NCI-H226 (cell line): ENCODE measurements around the gene ACADS.

Experiments used
- DNase-seq: peaks from one replicate; pipeline ENCODE4 v3.0.0-alpha.2; 2015

Gene ACADS

DNA sequence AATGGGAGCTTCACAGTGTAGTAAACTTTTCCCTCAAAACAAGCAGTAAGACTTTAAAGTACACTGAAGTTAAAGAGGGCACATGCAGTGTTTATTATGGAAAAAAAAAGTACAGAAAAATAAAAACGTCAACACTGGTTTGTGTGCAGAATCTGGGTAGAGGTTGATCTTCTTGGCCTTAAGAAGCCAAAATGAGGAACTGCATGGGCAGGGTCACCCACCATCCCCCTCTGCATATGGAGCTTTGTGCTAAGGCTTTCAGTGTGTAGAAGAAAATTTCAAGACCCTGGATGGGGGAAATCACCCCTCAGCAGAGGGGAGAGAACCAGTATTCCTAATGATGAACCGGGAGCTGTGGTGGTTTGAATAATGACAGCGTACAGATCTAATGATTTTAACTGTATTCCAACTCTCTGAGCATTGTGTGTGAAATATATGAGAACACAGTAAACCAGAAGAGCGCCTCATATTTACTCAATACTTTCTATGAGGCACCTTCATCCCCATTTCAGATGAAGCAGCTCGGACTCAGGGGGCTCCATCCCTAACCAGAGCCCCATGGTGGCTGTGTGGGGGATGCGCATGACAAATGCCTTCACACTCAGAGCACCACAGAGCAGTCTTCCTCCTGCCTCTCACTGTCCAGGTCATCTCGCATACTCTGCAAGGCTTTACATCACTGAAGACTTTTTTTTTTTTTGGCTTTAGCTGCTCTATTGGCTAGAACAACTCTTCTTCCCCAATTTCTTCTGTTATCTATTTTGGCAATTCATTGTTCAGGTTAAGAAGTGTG is 33.4 kb downstream of the ACADS start:
- DNase-seq, result no peak

DNA sequence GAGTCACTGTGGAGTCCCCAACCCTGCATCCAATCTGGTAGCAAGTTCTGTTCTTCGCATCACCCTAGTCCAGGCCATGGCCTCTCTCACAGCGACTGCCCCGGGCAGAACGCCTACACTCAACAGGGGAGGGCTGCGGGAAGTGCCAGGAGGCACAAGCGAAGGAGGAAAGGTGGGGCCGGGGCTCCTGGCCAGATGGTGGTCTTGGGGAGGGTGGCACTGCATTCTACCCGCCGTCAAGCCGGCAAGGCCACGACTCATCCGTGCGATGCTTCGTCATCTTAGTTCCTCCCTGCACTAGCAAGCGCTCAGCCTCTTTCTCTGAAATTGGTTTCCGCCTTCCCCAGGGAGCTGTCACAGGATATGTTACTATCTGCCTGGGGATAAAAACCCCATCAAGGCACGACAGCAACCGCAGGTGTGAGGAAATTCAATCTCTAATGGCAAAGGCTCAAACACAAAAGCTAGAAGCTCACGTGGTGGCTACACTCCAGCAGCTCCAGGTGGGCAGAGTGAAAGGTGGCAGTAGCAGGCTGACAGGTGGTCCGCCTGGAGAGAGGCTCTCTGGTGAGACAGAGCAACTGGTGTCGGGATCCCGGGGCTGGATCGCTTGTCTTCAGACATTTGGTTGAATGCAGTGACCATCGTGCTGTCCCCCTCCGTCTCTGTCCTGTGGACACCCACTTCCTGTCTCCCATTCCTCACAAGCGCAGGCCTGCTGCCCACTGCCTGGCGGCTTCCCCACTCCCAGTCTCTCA is 34.1 kb downstream of the ACADS start:
- no peak for DNase-seq

DNA sequence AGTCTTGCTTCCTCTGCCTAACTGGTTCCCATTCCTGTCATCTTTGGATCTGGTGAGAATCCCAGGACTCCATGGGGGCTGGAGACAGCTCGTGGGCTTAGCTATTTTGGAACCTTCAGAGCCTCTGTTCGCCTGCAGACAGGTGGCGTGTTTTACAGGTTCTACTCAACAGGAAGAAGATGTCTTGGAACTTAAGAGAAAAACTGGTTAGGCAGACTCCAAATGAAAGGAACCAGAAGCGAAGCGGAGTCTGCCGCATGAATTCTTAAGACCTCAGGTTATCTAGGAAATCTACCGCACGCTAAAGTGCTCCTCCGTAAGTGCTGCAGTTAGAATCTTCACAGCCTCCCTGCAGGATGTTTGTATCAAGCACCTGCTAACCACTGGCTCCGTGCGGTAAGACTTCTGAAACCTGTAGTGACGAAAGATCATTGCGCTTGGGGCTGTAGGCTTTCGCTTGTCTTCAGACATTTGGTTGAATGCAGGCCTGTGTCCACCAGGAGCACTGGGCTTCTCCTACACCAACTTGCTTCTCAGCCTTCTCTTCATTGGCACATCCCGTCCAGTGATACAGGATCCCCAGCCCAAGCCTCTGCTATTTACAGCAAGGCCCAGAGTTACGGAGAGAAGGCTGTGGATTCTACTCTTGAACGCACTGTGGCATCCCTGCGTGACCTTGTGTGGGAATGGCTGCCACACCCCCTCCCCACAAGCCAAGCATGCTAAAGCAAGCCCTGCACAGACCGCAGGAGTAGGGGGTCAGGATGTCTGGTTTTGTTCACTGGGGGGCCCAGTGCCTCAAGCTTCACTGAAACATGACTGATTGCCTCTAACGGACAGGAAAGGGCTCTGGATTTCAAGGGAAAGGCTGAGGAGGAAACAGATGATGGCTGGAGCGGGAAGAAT is 35.0 kb downstream of the ACADS start:
- no peak for DNase-seq

DNA sequence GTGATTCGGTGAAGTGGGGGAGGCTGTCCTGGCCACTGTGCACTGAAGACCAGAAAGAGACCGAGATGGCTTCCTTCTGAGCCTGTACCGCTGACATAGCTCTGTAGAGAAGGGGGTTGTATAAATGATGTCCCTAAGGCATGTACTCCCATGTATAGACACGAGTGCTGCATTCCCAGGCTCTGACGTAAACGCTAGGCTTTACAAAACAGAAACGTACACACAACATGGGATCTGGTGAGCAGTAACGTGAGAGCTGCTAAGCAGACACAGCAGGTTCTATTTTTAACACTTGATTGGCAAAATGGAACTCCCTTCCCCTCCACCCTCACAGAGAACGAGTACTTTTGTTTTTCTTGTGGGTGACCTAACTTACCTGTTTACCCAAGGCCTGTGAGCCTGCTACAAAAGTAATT is 35.9 kb downstream of the ACADS start:
- no peak for DNase-seq

DNA sequence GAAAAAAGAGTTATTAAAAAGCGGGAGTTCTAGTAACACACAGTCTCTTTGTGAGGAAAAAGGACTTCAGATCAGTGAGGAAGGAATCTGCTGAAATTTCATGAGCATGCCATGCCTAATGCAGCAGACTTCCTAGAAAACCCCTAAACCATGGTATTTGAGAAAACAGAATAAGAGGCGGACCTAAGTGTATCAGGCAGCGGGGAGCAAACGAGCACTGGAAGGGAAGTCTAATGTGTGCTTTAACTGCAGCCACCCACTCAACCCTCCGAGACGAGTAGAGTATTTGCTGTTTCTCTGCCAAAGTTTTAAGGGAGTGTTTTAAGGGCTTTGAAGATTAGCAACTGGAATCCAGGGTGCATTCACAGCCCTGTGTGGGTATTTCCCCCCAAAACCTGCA is 36.5 kb downstream of the ACADS start:
- DNase-seq, result no peak

DNA sequence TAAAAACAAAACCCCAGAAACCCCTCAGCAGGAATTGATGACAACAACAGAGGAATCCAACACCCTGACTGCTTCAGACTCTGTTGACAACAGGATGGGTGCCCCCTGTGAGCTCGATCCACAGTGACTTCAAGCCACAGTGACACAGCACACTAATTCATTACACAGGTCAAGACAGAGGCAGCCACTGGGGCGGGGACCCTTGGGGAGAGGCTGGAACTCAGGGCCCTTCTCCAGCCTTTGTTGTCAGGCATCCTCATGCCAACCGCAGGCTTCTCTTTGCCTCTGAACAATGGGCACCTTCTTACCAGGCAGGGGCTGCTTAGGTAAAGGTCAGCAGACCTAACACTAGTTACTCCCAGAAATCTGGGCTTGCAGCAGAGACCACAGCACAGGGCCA is 37.6 kb downstream of the ACADS start:
- DNase-seq, result no peak

DNA sequence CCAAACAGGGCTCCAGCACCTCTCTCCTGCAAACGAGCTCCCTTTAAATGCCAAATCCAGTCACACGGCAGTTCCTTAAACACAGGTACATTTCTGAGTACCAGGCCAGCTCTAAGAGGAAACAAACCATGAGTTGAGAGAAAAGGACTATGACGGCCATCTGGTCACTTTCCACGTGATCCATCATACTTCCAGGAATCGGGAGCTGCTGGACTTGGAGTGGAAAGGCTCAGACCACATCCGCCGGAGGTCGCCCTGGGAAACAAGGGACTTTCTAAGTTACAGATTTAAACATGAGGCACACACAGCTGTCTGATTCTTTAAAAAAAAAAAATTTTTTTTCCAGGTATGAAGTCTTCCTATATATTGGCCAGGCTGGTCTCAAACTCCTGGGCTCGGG is 39.2 kb downstream of the ACADS start:
- no peak for DNase-seq

DNA sequence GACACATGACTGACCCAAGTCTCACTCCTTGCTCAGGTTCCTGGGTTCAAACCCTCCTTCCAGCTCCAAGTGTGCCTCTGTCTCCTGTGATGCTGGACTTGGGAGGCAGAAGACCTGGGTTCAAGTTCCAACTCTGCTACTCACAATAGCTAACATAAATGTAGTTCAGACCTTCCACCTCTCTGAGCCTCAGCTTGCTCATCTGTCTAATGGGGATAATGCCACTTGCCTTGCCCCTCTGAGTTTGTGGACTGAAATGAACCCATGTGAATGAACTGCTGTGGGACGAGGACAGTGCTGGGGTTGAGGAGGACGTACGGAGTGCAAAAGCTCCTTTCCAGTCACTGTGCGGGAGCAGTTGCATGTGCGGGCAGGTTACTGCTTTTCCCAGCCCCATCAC is 40.9 kb downstream of the ACADS start:
- no peak for DNase-seq

DNA sequence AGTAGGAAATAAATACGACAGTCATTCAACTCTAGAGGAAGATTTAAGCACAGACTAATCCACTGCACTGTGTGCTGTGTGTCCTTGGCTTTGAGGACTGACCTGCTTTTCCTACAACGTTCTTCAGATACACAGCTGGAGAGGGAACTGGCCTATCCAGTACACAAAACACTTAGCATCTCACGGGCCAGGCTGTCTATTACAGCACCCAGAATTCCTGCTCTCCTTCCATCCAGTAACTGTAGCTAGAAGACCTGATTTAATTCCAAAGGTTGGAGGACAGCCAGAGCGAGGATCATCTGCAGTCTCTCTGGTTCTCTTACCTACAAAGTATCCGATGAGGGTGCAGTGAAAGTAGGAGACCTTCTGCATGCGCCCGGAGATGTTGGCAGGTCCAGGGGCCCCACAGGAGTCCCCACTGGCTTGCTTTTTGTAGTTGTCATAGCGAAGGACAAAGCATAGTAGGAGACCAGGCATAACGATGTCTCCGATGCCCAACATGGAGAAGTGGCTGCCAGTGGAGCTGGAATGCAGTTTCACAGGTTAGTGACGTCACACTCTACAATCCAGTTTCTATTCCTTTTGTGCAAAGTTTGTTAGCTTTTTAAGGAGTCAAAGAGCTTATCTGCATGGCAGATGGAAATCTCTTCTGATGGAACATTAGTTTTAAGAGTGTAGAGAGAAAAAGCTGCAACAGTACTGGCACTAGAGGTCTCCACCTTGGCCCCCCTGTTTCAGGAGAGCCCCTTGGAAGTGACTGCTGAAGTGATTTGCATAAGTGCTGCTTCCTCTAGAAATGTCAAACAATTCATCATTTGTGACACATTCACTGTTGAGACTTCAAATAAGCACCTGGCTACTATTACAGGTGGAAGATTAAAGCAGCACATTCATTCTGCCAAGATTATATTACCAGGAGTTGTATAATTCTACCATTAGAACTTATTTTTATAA is 41.7 kb downstream of the ACADS start:
- no peak for DNase-seq

DNA sequence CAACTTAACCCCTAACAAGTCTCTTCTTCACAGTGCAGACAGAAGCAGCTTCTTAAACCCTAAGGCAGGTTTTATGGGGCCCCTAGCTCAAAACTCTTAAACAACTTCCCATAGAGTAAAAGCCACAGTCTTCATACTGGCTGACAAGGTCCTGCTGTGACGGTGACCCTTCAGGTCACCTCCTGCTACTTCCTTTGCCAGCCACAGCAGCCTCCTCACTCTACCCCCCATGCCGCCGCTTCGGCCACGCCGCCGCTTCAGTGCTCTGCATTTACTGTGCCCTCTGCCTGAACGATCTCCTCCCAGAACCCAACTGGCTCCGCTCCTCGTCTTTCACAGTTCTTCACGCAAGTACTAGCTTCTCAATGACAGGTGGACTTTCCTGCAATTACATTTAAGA is 45.5 kb downstream of the ACADS start:
- no peak for DNase-seq

DNA sequence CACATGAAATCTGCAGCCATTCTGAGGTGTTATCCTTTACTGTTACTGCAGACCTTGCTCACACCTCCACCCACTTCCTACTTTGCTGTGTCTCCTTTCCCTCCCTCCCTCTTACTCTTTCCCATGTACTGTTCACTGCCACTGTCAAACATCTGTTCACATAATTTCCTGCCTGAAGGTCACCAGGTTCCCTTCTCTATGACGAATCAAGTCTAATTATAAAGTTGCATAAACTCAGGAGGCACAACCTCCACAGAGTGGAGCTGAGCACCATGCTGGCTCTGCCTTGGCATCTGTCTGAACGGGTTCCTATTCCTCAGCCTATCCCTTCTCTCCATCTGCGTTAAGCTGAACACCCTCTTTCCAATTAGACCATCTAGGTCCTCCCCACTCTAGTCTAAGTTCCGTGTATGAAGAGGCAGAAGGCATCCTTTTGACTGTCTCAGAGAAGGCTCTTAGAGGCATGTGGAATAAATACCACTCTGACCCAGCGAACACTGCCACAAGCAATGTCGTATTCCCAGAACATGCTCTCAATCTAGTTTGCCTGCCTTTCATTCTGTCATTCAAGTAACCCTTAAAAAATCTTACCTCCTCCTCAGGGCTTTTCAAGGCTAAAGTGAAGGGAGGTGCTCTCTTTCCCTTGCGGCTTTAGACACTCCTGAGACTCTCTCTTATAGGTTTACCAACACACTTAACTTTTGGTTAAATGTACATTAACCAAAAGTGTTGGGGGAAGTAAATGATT is 48.7 kb downstream of the ACADS start:
- DNase-seq, result no peak

DNA sequence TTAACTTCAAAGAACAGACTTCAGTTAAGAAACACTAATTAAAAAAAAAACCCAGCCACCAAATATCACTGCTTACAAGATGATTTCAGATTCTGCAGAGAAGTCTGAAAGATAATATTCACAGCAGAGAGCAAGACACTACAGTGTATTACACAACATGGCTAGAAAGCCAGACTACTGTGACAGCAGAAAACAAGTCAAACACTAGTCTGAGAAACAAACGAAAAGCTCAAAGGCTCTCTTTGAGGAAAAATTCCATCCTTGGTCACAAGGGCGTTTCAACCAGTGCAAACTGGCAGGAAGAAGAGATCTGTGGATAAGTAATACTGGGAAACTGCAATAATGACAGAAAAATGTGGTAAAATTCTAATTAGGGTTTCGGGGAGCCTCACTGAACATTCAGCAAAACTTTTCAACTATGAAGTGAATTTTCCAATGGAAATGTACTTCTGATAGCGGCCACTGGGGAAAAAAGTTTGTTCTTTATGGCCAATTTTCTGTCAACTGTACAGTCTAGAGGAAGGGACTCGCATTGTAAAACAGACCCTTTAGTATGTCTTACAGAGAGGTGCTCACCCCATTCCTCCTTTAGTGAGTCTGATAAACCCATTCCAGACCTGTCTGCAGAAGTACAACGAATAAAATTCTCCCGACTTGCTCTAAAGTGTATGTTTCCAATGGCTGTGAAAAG is 50.4 kb downstream of the ACADS start:
- DNase-seq, result no peak

DNA sequence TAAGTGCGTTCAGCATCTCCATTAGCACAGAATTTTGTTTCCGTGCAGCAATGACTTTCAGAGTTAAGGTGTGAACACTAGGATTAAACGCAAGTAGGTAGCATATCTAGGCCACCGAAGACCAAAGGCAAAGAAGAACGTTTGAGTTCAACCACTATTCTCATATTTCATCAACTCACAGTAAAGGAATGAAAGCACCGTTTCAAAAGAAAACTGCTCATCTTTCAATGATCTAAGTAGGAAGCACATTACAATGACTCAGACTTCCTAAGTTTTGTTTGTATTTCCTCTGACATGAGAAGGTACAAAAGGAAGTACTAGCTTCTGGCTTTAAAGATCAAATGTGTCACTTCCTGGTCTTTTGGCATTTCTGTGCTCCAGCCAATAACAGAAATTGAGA is 57.6 kb downstream of the ACADS start:
- DNase-seq, result peak; percentile 44

DNA sequence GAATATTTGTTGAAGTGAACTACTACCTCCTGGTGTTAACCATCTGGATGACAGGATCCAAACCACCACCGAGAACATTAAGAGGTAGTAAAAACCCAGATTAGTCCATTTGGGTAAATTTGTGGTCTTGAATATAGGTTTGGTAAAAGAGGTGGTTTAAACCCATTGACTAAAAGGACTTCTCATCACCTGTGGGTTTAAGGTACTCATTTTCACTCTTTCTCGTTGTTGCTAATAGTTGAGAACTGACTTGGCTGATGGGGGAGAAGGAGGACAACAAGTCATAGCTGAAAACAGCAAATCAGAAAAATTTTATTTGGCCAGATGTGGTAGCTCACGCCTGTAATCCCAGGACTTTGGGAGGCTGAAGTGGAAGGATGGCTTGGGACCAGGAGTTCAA is 59.2 kb downstream of the ACADS start:
- DNase-seq, result no peak

DNA sequence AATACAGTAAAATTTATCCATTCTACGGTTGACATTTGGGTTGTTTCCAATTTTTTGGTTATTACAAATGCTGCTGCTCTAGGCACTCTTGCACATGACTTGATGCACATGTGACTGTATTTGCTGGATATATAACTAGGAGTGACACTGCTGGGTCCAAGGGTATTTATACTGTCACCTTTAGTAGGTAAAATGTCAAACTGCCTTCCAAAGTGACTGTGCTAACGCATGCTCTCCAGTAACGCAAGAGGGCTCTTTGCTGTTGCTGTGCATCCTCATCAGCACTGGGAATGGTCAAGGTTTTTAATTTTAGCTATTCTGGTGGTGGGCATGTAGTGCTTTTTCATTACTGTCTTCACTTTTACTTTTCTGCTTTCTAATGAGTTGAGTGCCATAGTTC is 62.3 kb downstream of the ACADS start:
- no peak for DNase-seq
